Spleen (tissue), 13 donors: Measurements from ENCODE around the gene TNFRSF21. TPM values are rescaled to one million over a fixed set of nuclear protein-coding genes. Genes with fewer than 3 reads are reported as not detected.

Experiments
- DNase-seq: peaks from one replicate; pipeline ENCODE4 v3.0.0-alpha.2; 2020
- H3K27ac ChIP-seq, 8 donors: fragments of 200-600 bp; sonication (generic) in 7 of 8; 1 replicate in 4 of 8; 2 replicates in 4 of 8; pipeline versions ENCODE4 v1.5.0 to v1.8.0; 2016 to 2021; ENCODE audit warnings: inconsistent platforms in 4 of 8, mild to moderate bottlenecking in 4 of 8, moderate library complexity in 1 of 8
- H3K27me3 ChIP-seq, 7 donors: fragments of 200-600 bp; sonication (generic) in 6 of 7; replicated peaks in 1 of 7; 1 replicate in 4 of 7; 2 replicates in 3 of 7; pipeline versions ENCODE4 v1.5.0 to v1.8.0; 2016 to 2021; ENCODE audit warnings: inconsistent platforms in 3 of 7, mild to moderate bottlenecking in 1 of 7
- H3K36me3 ChIP-seq, 6 donors: fragments of 200-600 bp; sonication (generic) in 5 of 6; 1 replicate in 4 of 6; 2 replicates in 2 of 6; pipeline versions ENCODE4 v1.5.0 to v1.8.0; 2016 to 2021; ENCODE audit warnings: inconsistent platforms in 2 of 6
- H3K4me1 ChIP-seq, 6 donors: fragments of 200-600 bp; sonication (generic) in 5 of 6; 1 replicate in 3 of 6; 2 replicates in 3 of 6; pipeline versions ENCODE4 v1.5.0 to v1.8.0; 2016 to 2021; ENCODE audit warnings: inconsistent platforms in 3 of 6
- H3K4me3 ChIP-seq, 8 donors: fragments of 200-600 bp; sonication (generic) in 7 of 8; 1 replicate in 4 of 8; 2 replicates in 4 of 8; pipeline versions ENCODE4 v1.5.0 to v1.8.0; 2016 to 2021; ENCODE audit warnings: inconsistent platforms in 4 of 8, mild to moderate bottlenecking in 4 of 8, moderate library complexity in 2 of 8
- H3K9me3 ChIP-seq, 8 donors: fragments of 200-600 bp; sonication (generic) in 7 of 8; 1 replicate in 4 of 8; 2 replicates in 4 of 8; pipeline versions ENCODE4 v1.5.0 to v1.8.0; 2016 to 2021; ENCODE audit warnings: inconsistent platforms in 4 of 8
- CTCF ChIP-seq, 11 experiments: fragments of 200-600 bp in 7 of 11; fragments of 450-650 bp in 4 of 11; sonication (generic) in 4 of 11; IDR thresholded peaks in 8 of 11; conservative IDR thresholded peaks in 3 of 11; 1 replicate in 7 of 11; 2 replicates in 4 of 11; pipeline versions ENCODE4 v1.4.0 to v1.8.0; 2016 to 2021; ENCODE audit warnings: antibody characterized with exemption in 11 of 11, inconsistent platforms in 4 of 11, mild to moderate bottlenecking in 1 of 11
- POLR2A ChIP-seq, 3 donors: fragments of 450-650 bp; IDR thresholded peaks; one replicate each; pipeline ENCODE4 v1.5.1; 2017; ENCODE audit warnings: antibody characterized with exemption in 3 of 3, mild to moderate bottlenecking in 1 of 3
- POLR2AphosphoS5 ChIP-seq, 3 donors: sonication (generic); formaldehyde crosslinking; IDR thresholded peaks; one replicate each; pipeline ENCODE4 v1.5.1; 2017; ENCODE audit warnings: antibody characterized with exemption in 3 of 3
- WGBS, 5 donors: extraction: QIAGEN DNeasy Blood & Tissue Kit in 3 of 5; methylation state at CpG; one replicate each; pipeline versions ENCODE4 v1.1.5 to v1.1.7; 2013 to 2018; 5-methylcytosine and 5-hydroxymethylcytosine counted together
- intact Hi-C: fragments of 100-400 bp; cut with DNase I; formaldehyde crosslinking; loops from one replicate; pipeline ENCODE4 v1.15.0; 2023; ENCODE audit warnings: low total_unique reads
- long read RNA-seq, 2 donors: transcript quantifications; one replicate each; lab custom pipeline, GENCODE V29; 2026
- polyA plus RNA-seq, 3 donors: library from polyadenylated mRNA; stranded (reverse); fragments of 200-250 nt; gene quantifications; one replicate each; pipeline ENCODE4 v1.2.1, GENCODE V29; 2013
- total RNA-seq, 7 donors: library from RNA; depleted of rRNA in 3 of 7; stranded (reverse); fragments of >200 nt in 3 of 7; fragmentation: NEBNext Ultra II Directional in 4 of 7; extraction: Animal tissue kit (Norgen Biotek cat#: 25700) in 4 of 7; gene quantifications; one replicate each; pipeline versions ENCODE4 v1.1.0 to v1.2.1, GENCODE V29; 2016 to 2021
- donor health status: healthy with polysubstance abuse.
- donor health status: DM: no; HTN: no; CAD: no; lungs with moderate emphysema.
- donor health status: DM: no; HTN: no; CAD: no.
- donor health status: Bipolar disorder and iron deficiency.
- donor health status: healthy.
- donor health status: DM: no; HTN: no; CAD: no.
- donor health status: DM: yes; HTN: yes; CAD: no.

The TNFRSF21 gene
- 10 to 100 TPM; 22.1 to 40.4 (median 30.4) TPM for total RNA-seq
- 1 to 10 TPM; 3.3 to 6.6 (median 4.6) TPM for polyA plus RNA-seq
- long read RNA-seq, donor 1, transcript TNFRSF21-201 (6 exons, 3,595 nt), result major isoform, 6 of 6 reads
- long read RNA-seq, donor 1, partial matches to known transcripts, result 0 of 6 reads
- long read RNA-seq, donor 1, other reads (novel, unspliced or antisense), result 0 of 6 reads
- long read RNA-seq, donor 2, transcript TNFRSF21-201 (6 exons, 3,595 nt), result major isoform, 7 of 7 reads
- long read RNA-seq, donor 2, partial matches to known transcripts, result 0 of 7 reads
- long read RNA-seq, donor 2, other reads (novel, unspliced or antisense), result 0 of 7 reads

- no peaks in the 10 kb centered on the region for H3K36me3 ChIP-seq
- peak within 1 kb of the TSS; percentile 55 to 82 (median 68) for H3K4me3 ChIP-seq
- intact Hi-C loops, result loop anchor here (10.0 kb wide), 1 partner anchor 215 kb away; no protein-coding TSS in a partner anchor
- no peaks in the 10 kb centered on the region for H3K9me3 ChIP-seq
- peak; percentile 94 for DNase-seq
- peak in 1 of 3 donors; percentile 25 for TF ChIP-seq POLR2A (IDR thresholded peaks at IDR 0.05)
- peak; percentile 91 to 93 (median 91) for TF ChIP-seq POLR2AphosphoS5 (IDR thresholded peaks at IDR 0.05)
- TF ChIP-seq CTCF (IDR thresholded peaks at IDR 0.05 in 8 of 11, conservative IDR thresholded peaks at IDR 0.05 in 3 of 11), result peak; percentile 67 to 94 (median 87)
- WGBS, 5 donors, result 0 to 1% (median 1%) methylated on average over 40 to 86 of the region's 86 CpGs
- peak within 1 kb of the TSS in 6 of 8 donors; percentile 53 to 79 (median 70) for H3K27ac ChIP-seq
- peaks cover 0 to 61% (median 12%) of the 10 kb centered on the region in 7 donors for H3K27me3 ChIP-seq
- H3K4me1 ChIP-seq, result peaks cover 0 to 25% (median 19%) of the 10 kb centered on the region in 6 donors
Measured at GRCh38 chr6:47309291-47310130, at the start of gene TNFRSF21. Gene TNFRSF21, minus strand, starts transcription at chr6:47309905. Its CDS starts 394 bp downstream, at chr6:47309511.

- WGBS, 5 donors, result 68 to 79% (median 77%) methylated on average over 6 of the region's 6 CpGs
- no peak overlapping the region for H3K4me3 ChIP-seq
- H3K36me3 ChIP-seq, result no peaks in the 10 kb centered on the region
- intact Hi-C loops, result no loop called here
- TF ChIP-seq POLR2A (IDR thresholded peaks at IDR 0.05) (no peak), POLR2AphosphoS5 (IDR thresholded peaks at IDR 0.05) (no peak), CTCF (IDR thresholded peaks at IDR 0.05 in 8 of 11, conservative IDR thresholded peaks at IDR 0.05 in 3 of 11) (no peak)
- no peaks in the 10 kb centered on the region for H3K27me3 ChIP-seq
- H3K9me3 ChIP-seq, result no peaks in the 10 kb centered on the region
- DNase-seq, result no peak
- no peak overlapping the region for H3K27ac ChIP-seq
- peaks cover 0 to 23% (median 4%) of the 10 kb centered on the region in 6 donors for H3K4me1 ChIP-seq
Measured at GRCh38 chr6:47358440-47359225, 48.9 kb upstream of the TNFRSF21 start.

- Histone ChIP-seq H3K27ac (no peak overlapping the region), H3K36me3 (no peaks in the 10 kb centered on the region), H3K27me3 (no peaks in the 10 kb centered on the region), H3K4me3 (no peak overlapping the region), H3K9me3 (no peaks in the 10 kb centered on the region), H3K4me1 (peaks cover 3 to 23% (median 5%) of the 10 kb centered on the region in 6 donors)
- intact Hi-C loops, result no loop called here
- 42 to 66% (median 51%) methylated on average over 2 of the region's 2 CpGs for WGBS, 5 donors
- DNase-seq, result no peak
- TF ChIP-seq POLR2AphosphoS5 (IDR thresholded peaks at IDR 0.05) (no peak), CTCF (IDR thresholded peaks at IDR 0.05 in 8 of 11, conservative IDR thresholded peaks at IDR 0.05 in 3 of 11) (no peak), POLR2A (IDR thresholded peaks at IDR 0.05) (no peak)
Measured at GRCh38 chr6:47357827-47358226, 48.1 kb upstream of the TNFRSF21 start.
